ENCODE measurements around the gene SELENOV.

- TF ChIP-seq CTCF (IDR thresholded peaks at IDR 0.05) (no peak), POLR2A (IDR thresholded peaks at IDR 0.05) (no peak)
These were observed 3.5 kb downstream of the SELENOV start for GRCh38 chr19:39518458-39518857.
